ENCODE results near the gene RAB11FIP4. TPM values are rescaled to one million over a fixed set of nuclear protein-coding genes. Genes with fewer than 3 reads are reported as not detected.

RAB11FIP4 gene
- total and polyA plus RNA-seq, 9 donors: 1.8 to 16.5 (median 6.4) TPM

DNA sequence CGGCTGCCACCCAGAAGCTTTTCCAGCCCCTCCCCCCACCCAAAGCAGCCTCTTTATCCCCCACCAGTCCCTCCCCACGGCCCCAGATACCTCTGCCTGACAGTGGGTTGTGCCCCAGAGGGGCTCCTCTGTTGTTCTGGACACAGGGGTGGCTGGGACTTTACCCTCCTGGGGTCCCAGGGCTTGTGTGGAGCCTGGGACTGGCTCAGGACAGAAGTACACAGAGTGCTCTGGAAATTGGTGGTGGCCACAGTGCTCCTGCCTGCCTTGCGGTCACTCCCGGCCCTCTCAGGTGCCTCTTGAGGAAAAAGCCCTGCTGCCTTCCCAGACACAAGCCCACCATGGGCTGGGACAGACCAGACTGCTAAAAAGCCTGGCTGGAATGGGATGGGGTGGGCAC, 68.2 kb downstream of the RAB11FIP4 start:
- Histone ChIP-seq H3K27me3 (no peaks in the 10 kb centered on the region), H3K4me1 (ENCODE audit: insufficient read depth) (no peaks in the 10 kb centered on the region), H3K27ac (no peak overlapping the region), H3K9me3 (no peaks in the 10 kb centered on the region), H3K4me3 (no peak overlapping the region), H3K36me3 (no peaks in the 10 kb centered on the region)
- WGBS, 3 donors: 46 to 56% (median 53%) methylated on average over 4 of the region's 4 CpGs
- TF ChIP-seq POLR2A (IDR thresholded peaks at IDR 0.05) (no peak), EP300 (IDR thresholded peaks at IDR 0.05) (no peak)
- TF ChIP-seq, protein P1, sequence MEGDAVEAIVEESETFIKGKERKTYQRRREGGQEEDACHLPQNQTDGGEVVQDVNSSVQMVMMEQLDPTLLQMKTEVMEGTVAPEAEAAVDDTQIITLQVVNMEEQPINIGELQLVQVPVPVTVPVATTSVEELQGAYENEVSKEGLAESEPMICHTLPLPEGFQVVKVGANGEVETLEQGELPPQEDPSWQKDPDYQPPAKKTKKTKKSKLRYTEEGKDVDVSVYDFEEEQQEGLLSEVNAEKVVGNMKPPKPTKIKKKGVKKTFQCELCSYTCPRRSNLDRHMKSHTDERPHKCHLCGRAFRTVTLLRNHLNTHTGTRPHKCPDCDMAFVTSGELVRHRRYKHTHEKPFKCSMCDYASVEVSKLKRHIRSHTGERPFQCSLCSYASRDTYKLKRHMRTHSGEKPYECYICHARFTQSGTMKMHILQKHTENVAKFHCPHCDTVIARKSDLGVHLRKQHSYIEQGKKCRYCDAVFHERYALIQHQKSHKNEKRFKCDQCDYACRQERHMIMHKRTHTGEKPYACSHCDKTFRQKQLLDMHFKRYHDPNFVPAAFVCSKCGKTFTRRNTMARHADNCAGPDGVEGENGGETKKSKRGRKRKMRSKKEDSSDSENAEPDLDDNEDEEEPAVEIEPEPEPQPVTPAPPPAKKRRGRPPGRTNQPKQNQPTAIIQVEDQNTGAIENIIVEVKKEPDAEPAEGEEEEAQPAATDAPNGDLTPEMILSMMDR (IDR thresholded peaks at IDR 0.05): no peak
- DNase-seq: no peak
- intact Hi-C loops (cut with DNase I): no loop called here

DNA sequence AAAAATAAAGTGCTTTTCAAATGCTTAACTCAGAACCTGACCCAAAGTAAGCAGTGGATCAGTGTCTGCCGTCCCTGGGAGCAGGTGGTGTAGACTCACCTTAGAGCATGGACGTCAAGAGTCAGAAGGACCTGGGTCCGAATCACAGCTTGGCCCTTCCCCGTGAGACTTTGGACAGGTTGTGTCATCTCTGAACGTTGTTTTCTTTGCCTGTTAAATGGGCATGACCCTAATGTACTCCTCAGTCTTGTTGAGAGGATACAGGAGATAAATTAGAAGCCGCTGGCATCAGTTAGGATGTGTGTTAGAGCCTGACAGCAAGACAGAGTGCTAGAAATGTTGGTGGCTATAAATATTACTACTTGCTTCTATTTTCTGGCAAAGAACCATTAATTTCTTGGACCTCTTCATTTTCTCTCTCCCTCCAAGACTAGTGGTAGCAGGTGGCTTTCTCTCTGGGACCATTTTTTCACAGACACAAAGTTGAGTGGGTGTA, 68.8 kb downstream of the RAB11FIP4 start:
- TF ChIP-seq POLR2A (IDR thresholded peaks at IDR 0.05): no peak
- no peak for TF ChIP-seq EP300 (IDR thresholded peaks at IDR 0.05)
- TF ChIP-seq, protein P1 (IDR thresholded peaks at IDR 0.05): no peak
- no peaks in the 10 kb centered on the region for H3K27me3 ChIP-seq
- no peaks in the 10 kb centered on the region for H3K4me1 ChIP-seq (ENCODE audit: insufficient read depth)
- H3K4me3 ChIP-seq: no peak overlapping the region
- H3K27ac ChIP-seq: no peak overlapping the region
- no peaks in the 10 kb centered on the region for H3K36me3 ChIP-seq
- 47 to 63% (median 54%) methylated on average over 6 of the region's 6 CpGs for WGBS, 3 donors
- no peak for DNase-seq
- no peaks in the 10 kb centered on the region for H3K9me3 ChIP-seq
- intact Hi-C loops (cut with DNase I): no loop called here

DNA sequence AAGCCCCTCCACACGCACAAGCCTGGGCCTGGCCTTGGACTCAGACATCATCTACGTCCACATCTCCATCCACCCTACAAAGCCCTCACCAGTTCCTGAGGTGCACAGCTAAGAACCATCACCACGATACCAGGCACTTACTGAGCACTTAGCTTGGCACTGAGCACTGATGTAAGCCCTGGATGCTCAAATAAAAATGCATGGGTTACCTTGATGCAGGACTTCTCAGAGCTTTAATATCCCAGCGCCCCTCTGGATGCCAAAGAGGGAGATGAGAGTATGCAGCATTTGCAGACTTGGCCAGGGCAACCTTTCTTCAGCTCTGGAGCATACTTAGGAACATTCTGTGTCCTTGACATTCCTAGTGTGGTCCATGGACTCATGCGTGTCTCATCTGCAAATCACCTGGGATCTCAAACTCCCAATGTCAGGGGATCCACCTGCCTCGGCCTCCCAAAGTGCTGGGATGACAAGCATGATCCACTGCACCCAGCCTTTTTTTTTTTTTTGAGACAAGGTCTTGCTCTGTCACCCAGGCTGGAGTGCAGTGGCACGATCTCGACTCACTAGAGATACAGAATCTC, 69.8 kb downstream of the RAB11FIP4 start:
- no peak for TF ChIP-seq EP300 (IDR thresholded peaks at IDR 0.05)
- no peak for TF ChIP-seq POLR2A (IDR thresholded peaks at IDR 0.05)
- TF ChIP-seq, protein P1 (IDR thresholded peaks at IDR 0.05): no peak
- H3K36me3 ChIP-seq: no peaks in the 10 kb centered on the region
- WGBS, 3 donors: 60 to 74% (median 66%) methylated on average over 8 of the region's 8 CpGs
- no peaks in the 10 kb centered on the region for H3K9me3 ChIP-seq
- H3K27me3 ChIP-seq: no peaks in the 10 kb centered on the region
- no peaks in the 10 kb centered on the region for H3K4me1 ChIP-seq (ENCODE audit: insufficient read depth)
- H3K4me3 ChIP-seq: no peak overlapping the region
- no peak overlapping the region for H3K27ac ChIP-seq
- DNase-seq: no peak
- intact Hi-C loops (cut with DNase I): no loop called here

DNA sequence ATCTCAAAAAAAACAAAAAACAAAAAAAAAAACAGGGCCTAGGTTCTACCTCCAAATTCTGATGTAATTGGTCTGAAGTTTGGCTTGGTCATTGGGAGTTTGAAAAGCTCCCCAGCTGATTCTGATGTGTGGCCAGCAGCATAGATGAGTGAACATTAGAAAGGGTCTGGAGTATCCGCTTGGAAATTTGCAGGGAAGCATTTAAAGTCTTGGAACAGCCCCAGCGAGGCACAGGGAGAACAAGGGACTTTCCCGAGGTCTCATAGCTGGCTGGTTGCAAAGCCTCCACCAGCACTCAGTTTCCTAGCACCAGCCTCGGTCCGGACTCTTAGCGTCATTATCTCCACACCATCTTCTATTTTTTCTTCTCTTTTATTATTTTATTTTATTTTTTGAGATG, 70.8 kb downstream of the RAB11FIP4 start:
- no peaks in the 10 kb centered on the region for H3K27me3 ChIP-seq
- no peak for DNase-seq
- TF ChIP-seq EP300 (IDR thresholded peaks at IDR 0.05) (no peak), POLR2A (IDR thresholded peaks at IDR 0.05) (no peak)
- TF ChIP-seq, protein P1 (IDR thresholded peaks at IDR 0.05): no peak
- H3K4me3 ChIP-seq: no peak overlapping the region
- no peak overlapping the region for H3K27ac ChIP-seq
- WGBS, 3 donors: 65 to 69% (median 68%) methylated on average over 6 of the region's 6 CpGs
- H3K4me1 ChIP-seq (ENCODE audit: insufficient read depth): no peaks in the 10 kb centered on the region
- intact Hi-C loops (cut with DNase I): no loop called here
- no peaks in the 10 kb centered on the region for H3K36me3 ChIP-seq
- H3K9me3 ChIP-seq: no peaks in the 10 kb centered on the region
